ENCODE measurements around the gene TEAD4.

DNA sequence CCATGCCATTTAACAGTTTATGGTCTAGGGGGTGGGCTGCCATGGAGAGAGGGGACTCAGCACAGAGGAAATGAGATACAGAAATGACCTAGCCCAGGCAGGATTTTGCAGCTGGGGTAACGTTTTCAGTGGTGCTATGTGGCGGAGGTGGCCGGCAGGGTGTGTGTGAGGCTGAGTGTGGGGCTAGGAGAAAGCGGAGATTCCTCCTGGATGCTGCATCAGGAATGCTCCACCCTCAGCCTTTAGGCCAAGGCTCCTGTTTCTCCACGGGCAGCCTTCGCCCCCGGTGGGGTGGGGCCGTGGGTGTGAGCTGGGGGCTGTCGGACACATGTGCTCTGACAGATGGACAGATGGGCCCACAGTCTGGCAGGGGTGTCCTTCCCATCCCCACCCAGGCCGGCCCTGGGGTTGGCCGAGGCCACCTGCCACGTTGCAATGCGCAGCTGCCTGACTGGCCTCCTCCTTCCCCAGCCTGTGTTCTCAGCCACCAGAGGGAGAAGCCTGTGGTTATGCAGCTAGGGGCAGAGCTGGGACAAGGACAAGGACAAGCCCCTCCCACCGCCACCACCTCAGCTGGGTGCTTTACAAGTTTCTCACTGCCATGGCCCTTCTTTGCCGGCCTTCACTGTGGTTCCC lies 44.3 kb downstream of the TEAD4 start:
- TF ChIP-seq, protein P1, sequence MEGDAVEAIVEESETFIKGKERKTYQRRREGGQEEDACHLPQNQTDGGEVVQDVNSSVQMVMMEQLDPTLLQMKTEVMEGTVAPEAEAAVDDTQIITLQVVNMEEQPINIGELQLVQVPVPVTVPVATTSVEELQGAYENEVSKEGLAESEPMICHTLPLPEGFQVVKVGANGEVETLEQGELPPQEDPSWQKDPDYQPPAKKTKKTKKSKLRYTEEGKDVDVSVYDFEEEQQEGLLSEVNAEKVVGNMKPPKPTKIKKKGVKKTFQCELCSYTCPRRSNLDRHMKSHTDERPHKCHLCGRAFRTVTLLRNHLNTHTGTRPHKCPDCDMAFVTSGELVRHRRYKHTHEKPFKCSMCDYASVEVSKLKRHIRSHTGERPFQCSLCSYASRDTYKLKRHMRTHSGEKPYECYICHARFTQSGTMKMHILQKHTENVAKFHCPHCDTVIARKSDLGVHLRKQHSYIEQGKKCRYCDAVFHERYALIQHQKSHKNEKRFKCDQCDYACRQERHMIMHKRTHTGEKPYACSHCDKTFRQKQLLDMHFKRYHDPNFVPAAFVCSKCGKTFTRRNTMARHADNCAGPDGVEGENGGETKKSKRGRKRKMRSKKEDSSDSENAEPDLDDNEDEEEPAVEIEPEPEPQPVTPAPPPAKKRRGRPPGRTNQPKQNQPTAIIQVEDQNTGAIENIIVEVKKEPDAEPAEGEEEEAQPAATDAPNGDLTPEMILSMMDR (IDR thresholded peaks at IDR 0.05; ENCODE audit: low read depth, low read length): no peak
- no peak for TF ChIP-seq EZH2phosphoT487 (IDR thresholded peaks at IDR 0.05; ENCODE audit: low read depth)
